Endodermal cell (in vitro differentiated cells): Measurements from ENCODE around the gene RAB3B. TPM values are rescaled to one million over a fixed set of nuclear protein-coding genes. Genes with fewer than 3 reads are reported as not detected.

ENCODE experiments used
- DNase-seq: peaks from one replicate; pipeline ENCODE4 v3.0.0-alpha.2; 2017
- H3K27ac ChIP-seq: 2 replicates; pipeline ENCODE4 v1.5.1; 2013; ENCODE audit warnings: mild to moderate bottlenecking, low read depth, low read length, moderate library complexity
- H3K27me3 ChIP-seq: 2 replicates; pipeline ENCODE4 v1.6.1; 2013; ENCODE audit warnings: mild to moderate bottlenecking, low read length, moderate library complexity; ENCODE audit not compliant: insufficient read depth, control insufficient read depth, poor library complexity, severe bottlenecking
- H3K36me3 ChIP-seq: 2 replicates; pipeline ENCODE4 v1.7.0; 2013; ENCODE audit warnings: mild to moderate bottlenecking, low read length, moderate library complexity; ENCODE audit not compliant: control insufficient read depth, insufficient read depth
- H3K4me1 ChIP-seq: one replicate; pipeline ENCODE4 v1.7.0; 2013; ENCODE audit warnings: low read length; ENCODE audit not compliant: control insufficient read depth, insufficient read depth
- H3K4me3 ChIP-seq: 2 replicates; pipeline ENCODE4 v1.5.1; 2013; ENCODE audit warnings: mild to moderate bottlenecking, low read length, moderate library complexity
- H3K9ac ChIP-seq: 2 replicates; pipeline ENCODE4 v1.6.1; 2013; ENCODE audit warnings: mild to moderate bottlenecking, low read length, moderate library complexity; ENCODE audit not compliant: poor library complexity, severe bottlenecking; ENCODE audit errors: extremely low read depth
- H3K9me3 ChIP-seq: 2 replicates; pipeline ENCODE4 v1.6.1; 2013; ENCODE audit warnings: mild to moderate bottlenecking, low read length, moderate library complexity; ENCODE audit not compliant: control insufficient read depth
- H3K27ac Mint-ChIP-seq: 2 replicates; pipeline ENCODE4 v1.8.0; 2020; ENCODE audit warnings: mixed read lengths
- H3K27me3 Mint-ChIP-seq: 2 replicates; pipeline ENCODE4 v1.8.0; 2021; ENCODE audit warnings: mild to moderate bottlenecking, mixed read lengths; ENCODE audit not compliant: insufficient read depth
- H3K36me3 Mint-ChIP-seq: 2 replicates; pipeline ENCODE4 v1.8.0; 2020; ENCODE audit warnings: low read depth, mixed read lengths
- H3K4me1 Mint-ChIP-seq: 2 replicates; pipeline ENCODE4 v1.8.0; 2020; ENCODE audit warnings: mixed read lengths
- H3K4me3 Mint-ChIP-seq: 2 replicates; pipeline ENCODE4 v1.8.0; 2020; ENCODE audit warnings: mild to moderate bottlenecking, moderate library complexity, mixed read lengths
- H3K9me3 Mint-ChIP-seq: 2 replicates; pipeline ENCODE4 v1.8.0; 2020; ENCODE audit warnings: mild to moderate bottlenecking, mixed read lengths
- CTCF ChIP-seq: fragments of 200-600 bp; sonication (generic); conservative IDR thresholded peaks from 2 replicates; pipeline ENCODE4 v1.5.0; 2021; ENCODE audit warnings: antibody characterized with exemption, mild to moderate bottlenecking
- WGBS, 2 experiments: methylation state at CpG; one replicate each; pipeline versions ENCODE4 v1.1.5 to v1.1.7; 2013; ENCODE audit warnings: missing lambda C conversion rate in 2 of 2, mixed read lengths in 1 of 2; ENCODE audit not compliant: insufficient coverage in 1 of 2, insufficient read length in 1 of 2; 5-methylcytosine and 5-hydroxymethylcytosine counted together
- total RNA-seq, 2 donors: library from RNA; stranded (reverse); fragmentation: NEBNext Ultra II Directional in 1 of 2; extraction: Animal tissue kit (Norgen Biotek cat#: 25700) in 1 of 2; gene quantifications; 2 replicates in 1 of 2; 3 replicates in 1 of 2; pipeline ENCODE4 v1.2.1, GENCODE V29; 2021

The RAB3B gene
- total RNA-seq, 2 donors from 2014 or later, result 58.1 to 66.0 TPM

GRCh38 chr1:51966559-51966958 is 23.9 kb downstream of the RAB3B start:
- Mint-ChIP-seq H3K9me3 (no peaks in the 10 kb centered on the region), H3K27ac (no peak overlapping the region)
- H3K4me1 ChIP-seq, result peaks cover 20% of the 10 kb centered on the region

GRCh38 chr1:51964309-51964696 is 26.2 kb downstream of the RAB3B start:
- Mint-ChIP-seq H3K4me3 (no peak overlapping the region), H3K36me3 (peaks cover 32% of the 10 kb centered on the region), H3K9me3 (no peaks in the 10 kb centered on the region), H3K27me3 (no peaks in the 10 kb centered on the region), H3K4me1 (peaks cover 38% of the 10 kb centered on the region), H3K27ac (no peak overlapping the region)
- H3K4me1 ChIP-seq, result peaks cover 26% of the 10 kb centered on the region
- DNase-seq, result no peak
- H3K27ac ChIP-seq, result peak overlapping the region; percentile 16
- no peaks in the 10 kb centered on the region for H3K27me3 ChIP-seq
- H3K4me3 ChIP-seq, result peak overlapping the region; percentile 32
- no peak for TF ChIP-seq CTCF
- peaks cover 5% of the 10 kb centered on the region for H3K9me3 ChIP-seq
- H3K36me3 ChIP-seq, result peaks cover 33% of the 10 kb centered on the region
- peak overlapping the region; percentile 36 for H3K9ac ChIP-seq
- 92 to 96% methylated on average over 4 of the region's 4 CpGs for WGBS, 2 experiments

More at GRCh38 chr1:51966559-51966958, 23.9 kb downstream of the RAB3B start:
- H3K36me3 Mint-ChIP-seq, result peaks cover 44% of the 10 kb centered on the region
- peaks cover 46% of the 10 kb centered on the region for H3K36me3 ChIP-seq
- no peak overlapping the region for H3K4me3 Mint-ChIP-seq
- H3K4me3 ChIP-seq, result no peak overlapping the region
- no peaks in the 10 kb centered on the region for H3K27me3 Mint-ChIP-seq
- H3K27ac ChIP-seq, result no peak overlapping the region
- peaks cover 34% of the 10 kb centered on the region for H3K4me1 Mint-ChIP-seq
- TF ChIP-seq CTCF, result no peak
- H3K9ac ChIP-seq, result no peak overlapping the region
- 70 to 82% methylated on average over 2 of the region's 2 CpGs for WGBS, 2 experiments
- DNase-seq, result no peak
- H3K9me3 ChIP-seq, result peaks cover 5% of the 10 kb centered on the region
- no peaks in the 10 kb centered on the region for H3K27me3 ChIP-seq

GRCh38 chr1:51963592-51964308 is 26.8 kb downstream of the RAB3B start:
- no peak overlapping the region for H3K27ac Mint-ChIP-seq
- 53 to 58% methylated on average over 4 of the region's 4 CpGs for WGBS, 2 experiments
- no peaks in the 10 kb centered on the region for H3K27me3 Mint-ChIP-seq
- DNase-seq, result no peak
- Histone ChIP-seq H3K27me3 (no peaks in the 10 kb centered on the region), H3K9me3 (peaks cover 7% of the 10 kb centered on the region), H3K27ac (peak overlapping the region; percentile 16), H3K9ac (peak overlapping the region; percentile 36), H3K4me3 (peak overlapping the region; percentile 32), H3K36me3 (peaks cover 38% of the 10 kb centered on the region), H3K4me1 (peaks cover 26% of the 10 kb centered on the region)
- H3K4me1 Mint-ChIP-seq, result peaks cover 34% of the 10 kb centered on the region
- no peak overlapping the region for H3K4me3 Mint-ChIP-seq
- no peaks in the 10 kb centered on the region for H3K9me3 Mint-ChIP-seq
- peaks cover 33% of the 10 kb centered on the region for H3K36me3 Mint-ChIP-seq
- TF ChIP-seq CTCF, result no peak
